Pons (tissue), 1 donor: ENCODE measurements around the gene LRP11.
"Not testable (repeated sequence)": the region's sequence is repeated elsewhere in the genome, so short reads cannot be mapped to it uniquely, and the experiment has no call there.

ENCODE experiments used
- DNase-seq: peaks from one replicate; pipeline ENCODE4 v3.0.0-alpha.2; 2016; ENCODE audit warnings: low spot score

Gene LRP11

DNA sequence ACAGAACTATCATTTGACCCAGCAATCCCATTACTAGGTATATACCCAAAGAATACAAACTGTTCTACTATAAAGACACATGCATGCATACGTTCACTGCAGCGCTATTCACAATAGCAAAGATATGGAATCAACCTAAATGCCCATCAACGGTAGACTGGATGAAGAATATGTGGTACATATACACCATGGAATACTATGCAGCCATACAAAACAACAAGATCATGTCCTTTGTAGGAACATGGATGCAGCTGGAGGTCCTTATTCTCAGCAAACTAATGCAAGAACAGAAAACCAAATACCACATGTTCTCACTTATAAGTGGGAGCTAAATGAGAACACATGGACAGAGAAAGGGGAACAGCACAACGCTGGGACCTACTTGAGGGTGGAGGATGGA, 15.8 kb downstream of the LRP11 start:
- not testable (repeated sequence) for DNase-seq

DNA sequence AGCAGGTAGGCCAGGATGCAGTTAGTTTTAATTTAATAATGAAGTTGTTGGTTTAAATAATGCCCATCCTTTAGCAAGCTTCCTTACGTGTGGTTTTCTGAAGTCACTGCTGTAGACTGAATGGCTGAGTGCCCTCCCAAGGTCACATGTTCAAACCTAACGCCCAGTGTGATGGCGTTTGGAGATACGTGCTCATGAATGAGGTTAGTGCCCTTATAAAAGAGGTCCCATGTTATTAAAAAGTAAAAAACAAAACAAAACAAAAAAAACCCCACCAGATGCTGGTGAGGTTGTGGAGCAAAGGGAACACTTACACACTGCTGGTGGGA, 16.3 kb downstream of the LRP11 start:
- no peak for DNase-seq

DNA sequence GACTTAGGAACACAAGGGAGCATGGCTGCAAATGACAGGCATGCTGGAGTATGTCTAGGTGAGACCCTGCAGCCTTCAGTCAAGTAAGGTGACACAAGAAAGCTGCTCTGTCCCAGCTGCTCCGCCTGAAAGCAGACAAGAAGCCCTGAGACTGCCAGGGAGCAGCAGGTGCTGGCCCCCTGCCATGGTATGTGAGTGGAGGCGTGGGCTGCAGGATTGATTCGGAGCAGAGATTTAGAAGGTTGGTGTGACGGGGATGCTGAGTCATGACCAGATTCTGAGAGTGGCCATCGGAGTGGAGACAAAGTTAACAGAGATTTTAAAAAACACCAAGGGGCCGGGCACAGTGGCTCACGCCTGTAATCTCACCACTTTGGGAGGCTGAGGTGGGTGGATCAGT, 17.8 kb downstream of the LRP11 start:
- no peak for DNase-seq

DNA sequence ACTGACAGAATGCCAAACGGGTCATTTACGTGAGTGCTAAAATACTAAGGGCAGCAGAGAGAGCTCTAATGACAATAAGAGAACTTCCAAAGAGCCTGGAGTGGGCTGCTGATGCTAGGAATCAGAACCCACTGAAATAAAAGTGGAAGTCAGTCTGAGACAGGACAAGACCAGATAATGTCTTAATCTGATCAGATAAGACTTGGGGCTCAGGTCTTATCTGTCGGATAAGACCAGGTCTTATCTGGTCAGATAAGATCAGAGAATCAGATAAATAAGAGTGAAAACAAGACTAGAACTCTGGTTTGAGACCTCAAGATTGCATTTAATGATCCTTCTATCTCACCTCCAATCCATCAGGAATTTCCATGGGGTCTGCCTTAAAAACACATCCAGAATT, 18.6 kb downstream of the LRP11 start:
- no peak for DNase-seq

DNA sequence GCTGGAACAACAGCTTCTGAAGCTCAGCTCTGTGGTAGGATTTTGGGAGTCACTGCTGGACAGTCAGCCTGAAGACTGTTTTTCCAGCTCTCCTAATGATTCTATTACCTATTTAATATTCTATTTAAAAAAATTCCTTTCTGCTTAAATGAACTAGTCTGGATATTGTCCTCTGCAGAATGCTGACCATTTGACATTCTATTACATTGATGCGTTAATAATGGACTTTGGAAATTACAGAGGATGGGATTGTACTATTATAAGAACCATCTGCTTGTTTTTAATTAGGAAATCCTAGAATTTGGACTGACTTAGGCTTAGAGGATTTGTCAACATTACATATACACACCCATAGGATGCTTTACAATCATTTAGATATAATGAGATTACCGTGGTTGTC, 19.7 kb downstream of the LRP11 start:
- no peak for DNase-seq

DNA sequence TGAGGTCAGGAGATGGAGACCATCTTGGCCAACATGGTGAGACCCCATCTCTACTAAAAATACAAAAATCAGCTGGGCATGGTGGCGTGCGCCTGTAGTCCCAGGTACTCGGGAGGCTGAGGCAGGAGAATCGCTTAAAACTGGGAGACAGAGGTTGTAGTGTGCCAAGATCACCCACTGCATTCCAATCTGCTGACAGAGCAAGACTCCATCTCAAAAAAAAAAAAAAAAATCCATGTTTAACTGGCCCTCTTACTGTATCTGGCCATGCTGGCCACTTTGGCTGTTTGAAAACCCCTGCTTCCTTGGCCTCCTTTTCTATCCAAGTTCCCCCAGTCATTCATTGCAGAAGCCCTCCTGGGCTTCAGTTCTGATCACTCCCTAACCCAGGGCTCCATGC, 20.1 kb downstream of the LRP11 start:
- not testable (repeated sequence) for DNase-seq

DNA sequence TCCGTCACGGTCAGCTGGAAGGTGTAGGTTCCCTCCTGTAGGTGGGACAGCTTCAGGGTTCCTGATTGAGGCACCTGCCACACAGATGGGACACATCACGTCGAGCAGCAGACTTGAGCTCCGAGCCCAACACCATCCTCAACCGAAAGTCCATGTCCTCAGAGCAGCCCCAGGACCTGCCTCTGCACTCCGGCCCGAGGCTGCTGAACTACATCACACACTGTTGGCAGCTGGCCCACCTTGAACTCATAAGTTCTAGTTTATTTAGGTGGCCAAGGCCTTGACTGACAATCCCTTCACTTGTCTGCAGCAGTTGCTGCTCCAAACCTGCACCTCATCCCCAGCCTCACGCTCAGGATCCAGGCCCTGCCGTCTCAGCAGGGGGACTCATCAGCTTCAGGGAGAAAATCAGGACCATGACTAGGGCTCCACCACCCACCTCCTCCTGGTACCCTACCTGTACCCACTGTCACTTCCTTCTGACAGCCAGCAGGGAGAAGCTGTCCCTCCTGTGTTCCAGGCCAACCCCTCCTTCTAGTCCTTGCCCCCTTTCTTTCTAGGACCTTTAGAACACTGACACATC, 21.0 kb downstream of the LRP11 start:
- DNase-seq = no peak

DNA sequence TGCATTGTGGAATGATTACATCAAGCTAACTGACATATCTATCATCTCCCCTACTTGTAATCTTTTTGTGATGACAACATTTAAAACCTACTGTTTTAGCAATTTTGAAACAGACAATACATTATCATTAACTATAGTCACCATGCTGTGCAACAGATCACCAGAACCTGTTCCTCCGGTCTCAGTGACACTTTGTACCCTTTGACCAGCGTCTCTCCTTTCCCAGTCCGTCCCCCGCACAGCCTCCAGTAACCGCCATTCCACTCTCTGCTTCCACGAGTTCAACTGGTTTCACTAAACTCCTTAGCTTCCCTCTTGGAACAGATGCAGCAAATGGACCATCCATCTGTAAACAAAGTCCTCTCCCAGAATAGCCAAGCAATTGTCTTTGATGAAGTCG, 21.8 kb downstream of the LRP11 start:
- no peak for DNase-seq

DNA sequence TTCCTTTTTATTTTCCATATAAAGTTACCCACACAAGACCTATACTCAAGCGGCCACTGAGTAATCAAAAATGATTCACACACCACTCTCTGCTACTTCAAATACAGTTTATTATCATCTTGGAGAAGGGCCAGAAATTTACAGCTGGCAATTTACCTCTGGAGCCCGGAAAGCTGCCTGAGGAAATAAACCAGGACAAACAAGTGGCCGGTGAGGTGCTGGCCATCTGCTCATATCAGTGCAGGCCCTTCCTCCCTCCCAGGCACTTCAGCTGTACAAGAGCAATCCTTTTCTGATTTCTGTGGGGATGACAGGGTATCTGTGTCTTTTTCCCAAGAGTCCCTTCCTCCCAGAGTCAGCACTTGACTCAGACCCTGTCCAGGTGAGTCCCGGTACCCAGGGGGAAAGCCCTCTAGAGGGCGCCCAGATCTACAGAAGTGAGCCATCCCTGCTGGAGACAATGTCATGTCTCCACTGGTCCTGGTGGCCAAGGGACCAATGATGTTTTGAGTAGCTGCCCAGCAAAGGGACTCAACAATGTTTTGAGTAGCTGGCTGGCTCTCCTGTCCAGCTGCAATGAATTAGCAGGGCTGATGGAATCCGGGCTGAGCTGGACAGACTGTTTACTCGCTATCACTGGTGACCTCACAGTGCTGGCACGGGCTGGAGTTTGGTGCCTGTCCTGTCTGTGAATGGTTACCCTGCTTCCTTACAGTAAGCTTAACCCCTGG, 23.6 kb downstream of the LRP11 start:
- DNase-seq = peak; percentile 63

DNA sequence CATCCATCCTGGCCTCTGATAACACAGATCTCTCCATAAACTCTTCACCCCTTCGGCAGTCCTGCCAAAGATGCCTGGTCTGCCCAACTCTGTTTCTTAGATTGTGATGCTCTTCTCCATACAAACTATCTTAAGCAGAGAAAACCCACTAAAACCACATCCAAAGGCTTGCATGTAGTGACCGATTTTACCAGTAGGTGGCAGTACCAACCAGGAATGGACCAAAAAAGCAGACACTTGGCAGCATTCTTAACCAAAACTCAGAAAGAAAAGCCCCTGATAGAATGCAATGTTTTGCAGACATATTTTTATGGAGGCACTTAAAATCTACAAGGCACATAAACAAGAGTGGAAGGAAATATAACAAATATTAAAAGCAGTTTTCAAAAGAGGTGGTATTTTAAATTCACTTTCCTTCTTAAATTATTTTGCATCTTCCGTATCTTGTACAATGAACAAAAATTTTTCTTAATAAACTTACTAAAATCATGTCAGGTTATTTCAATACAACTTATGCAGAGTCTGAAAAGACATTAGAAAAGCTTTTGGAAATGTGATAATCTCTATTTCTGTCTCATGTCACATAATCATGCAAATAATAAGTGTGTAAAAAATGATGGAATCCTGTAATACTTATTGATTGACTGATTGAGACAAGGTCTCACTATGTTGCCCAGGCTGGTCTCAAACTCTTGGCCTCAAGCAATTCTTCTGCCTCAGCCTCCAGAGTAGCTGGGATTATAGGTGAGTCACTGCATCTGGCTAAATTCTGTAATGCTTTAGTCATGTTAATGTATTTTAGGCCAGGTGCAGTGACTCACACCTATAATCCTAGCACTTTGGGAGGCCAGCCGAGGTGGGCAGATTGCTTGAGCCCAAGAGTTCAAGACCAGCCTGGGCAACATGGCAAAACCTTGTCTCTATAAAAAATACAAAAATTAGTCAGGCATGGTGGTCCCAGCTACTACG, 29.4 kb downstream of the LRP11 start:
- peak; percentile 82 for DNase-seq

DNA sequence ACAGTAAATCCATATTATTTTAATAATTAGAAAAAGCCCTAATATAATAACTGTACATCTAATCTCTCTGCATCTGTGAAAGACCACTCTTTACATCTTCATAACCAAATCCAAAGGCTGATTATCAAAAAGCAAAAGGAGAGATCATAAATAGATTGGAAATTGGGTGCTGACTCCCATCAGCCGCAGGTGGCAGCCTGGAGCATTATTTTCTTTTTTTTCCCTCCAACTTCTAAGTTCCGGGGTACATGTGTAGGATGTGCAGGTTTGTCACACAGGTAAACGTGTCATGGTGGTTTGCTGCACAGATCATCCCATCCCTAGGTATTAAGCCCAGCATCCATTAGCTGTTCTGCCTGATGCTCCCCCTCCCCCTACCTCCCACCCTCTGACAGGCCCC, 30.5 kb downstream of the LRP11 start:
- no peak for DNase-seq

DNA sequence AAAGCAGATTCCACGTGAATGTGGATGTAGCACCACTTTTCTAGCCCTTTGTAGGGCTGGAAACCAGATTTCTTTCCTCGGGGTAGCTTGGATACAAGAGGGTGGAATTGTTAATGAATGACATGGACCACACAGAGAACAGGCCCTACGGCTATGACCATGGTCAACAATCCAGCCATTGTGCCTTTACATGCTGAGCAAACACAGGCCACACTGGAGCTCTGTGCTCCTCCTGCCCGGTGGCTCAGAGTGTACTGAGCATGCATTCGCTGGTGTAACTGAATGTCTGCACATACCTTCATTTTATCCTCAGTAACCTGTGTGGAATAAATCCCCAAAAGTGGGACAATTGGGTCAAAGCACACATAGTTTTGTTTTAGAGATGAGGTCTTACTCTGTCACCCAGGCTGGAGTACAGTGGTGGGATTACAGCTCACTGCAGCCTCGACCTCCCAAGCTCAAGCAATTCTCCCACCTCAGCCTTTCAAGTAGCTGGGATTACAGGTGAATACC, 32.8 kb downstream of the LRP11 start:
- peak; percentile 94 for DNase-seq

DNA sequence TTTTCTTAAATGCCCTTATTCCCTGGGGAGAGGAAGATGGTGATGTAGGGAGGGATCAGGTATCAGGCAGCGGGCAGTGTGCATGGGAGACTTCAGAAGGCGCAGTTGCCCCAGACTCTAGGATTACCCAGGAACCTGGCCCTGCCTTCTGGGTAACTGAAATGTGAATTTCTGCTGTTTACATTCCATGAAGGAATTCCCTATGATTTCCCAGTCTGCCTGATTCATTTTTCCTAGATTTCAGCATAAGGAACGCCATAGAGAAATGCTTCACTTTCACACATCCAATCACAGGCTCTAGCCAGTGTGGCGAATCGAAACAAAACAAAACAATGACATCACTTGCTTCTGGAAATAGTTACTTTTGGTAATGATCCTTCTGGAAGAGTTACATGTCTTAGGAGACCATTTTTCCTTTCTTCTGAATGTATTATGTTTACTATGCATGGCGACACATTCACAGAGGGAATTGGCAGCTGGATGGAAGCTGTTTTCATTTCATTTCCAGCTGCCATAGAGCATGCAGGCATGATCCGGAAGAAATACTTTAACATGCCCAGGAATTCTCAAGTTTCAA, 33.3 kb downstream of the LRP11 start:
- DNase-seq = peak; percentile 81

DNA sequence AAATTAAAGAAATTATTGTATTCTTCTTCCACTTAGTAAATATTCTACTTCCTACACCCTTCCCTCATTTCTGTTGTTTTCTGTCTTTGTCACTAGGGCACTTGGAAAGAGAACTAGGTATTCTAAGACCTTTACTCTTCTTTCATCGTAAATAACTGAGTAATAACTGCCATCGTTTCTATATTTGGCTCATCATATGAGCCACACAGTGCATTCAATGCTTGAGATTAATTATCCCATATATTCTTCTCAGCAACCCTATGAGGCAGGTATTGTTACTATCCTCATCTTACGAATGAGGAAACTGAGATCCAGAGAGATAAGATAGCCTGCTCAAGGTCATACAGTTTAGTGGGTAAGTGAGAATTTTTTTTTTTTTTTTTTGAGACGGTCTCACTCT, 38.9 kb downstream of the LRP11 start:
- no peak for DNase-seq

DNA sequence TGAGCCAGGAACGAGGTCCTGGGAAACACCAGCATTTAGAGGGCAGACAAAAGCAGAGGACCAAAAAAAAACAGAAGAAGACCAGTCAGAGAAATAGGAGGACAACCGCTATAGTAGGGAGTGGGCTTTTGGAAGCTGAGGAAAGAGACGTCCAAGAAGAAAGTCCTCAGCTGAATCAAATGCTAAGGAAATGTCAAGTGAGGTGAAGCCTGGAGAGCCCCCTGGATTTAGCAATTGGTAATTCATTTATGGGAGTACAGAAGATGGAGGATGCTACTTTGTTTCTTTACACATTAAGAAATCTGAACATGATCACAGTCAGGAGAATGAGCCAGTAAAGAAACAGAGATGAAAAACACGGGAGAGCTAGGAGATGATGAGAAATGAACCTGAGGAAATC, 41.1 kb downstream of the LRP11 start:
- DNase-seq = no peak

DNA sequence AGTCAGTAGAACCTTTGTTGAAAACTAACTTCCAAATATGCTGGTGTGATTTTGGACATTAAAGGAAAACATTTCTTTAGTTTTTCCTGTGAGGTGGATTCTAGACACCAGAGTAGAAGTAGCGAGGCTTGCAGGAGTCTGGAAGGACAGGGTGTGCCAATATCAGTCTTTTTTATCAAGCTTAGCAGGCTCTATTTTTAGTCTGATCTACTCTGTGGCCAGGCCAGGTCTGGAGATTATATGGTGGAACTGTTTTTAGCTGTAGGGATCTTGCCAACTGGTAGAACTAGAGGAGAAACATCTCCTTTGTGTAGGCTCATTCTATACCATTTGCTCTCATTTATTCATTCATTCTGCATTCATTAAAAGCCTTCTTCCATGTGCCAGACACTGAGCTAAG, 42.7 kb downstream of the LRP11 start:
- DNase-seq = no peak

DNA sequence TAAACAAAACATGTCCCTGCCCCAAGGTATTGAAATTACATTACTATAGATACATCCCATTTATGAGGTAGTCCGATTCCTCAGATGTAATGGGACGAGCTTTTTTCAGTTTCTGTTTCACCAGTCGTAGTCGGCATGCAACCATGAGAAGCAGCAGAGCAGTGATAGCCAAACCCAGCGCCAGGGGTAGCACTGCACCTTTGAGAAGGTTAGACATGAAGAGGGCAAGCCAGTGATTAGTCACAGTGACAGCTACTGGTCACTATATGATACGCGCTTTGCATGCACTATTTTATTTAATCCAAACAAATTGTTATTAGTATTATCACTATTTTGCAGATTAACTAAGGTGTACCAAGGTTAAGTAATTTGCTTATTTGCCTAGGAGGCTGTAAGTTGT, 43.7 kb downstream of the LRP11 start:
- no peak for DNase-seq

DNA sequence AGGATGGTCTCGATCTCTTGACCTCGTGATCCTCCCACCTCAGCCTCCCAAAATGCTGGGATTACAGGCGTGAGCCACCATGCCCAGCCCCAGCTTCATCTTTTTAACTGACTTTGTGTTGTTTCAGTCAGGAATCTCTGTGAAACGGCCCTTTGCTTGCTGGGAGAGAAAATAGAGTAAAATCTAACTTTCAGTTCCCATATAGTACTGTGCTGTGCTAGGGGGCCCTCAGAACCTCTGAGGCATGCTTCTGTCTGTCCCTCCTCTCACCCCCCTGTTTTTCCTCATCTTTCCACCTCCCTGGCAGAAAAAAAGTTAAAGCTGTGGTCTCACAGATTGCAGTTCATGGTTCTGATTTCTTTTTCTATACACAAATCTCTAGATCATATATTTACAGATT, 48.4 kb downstream of the LRP11 start:
- DNase-seq = no peak

DNA sequence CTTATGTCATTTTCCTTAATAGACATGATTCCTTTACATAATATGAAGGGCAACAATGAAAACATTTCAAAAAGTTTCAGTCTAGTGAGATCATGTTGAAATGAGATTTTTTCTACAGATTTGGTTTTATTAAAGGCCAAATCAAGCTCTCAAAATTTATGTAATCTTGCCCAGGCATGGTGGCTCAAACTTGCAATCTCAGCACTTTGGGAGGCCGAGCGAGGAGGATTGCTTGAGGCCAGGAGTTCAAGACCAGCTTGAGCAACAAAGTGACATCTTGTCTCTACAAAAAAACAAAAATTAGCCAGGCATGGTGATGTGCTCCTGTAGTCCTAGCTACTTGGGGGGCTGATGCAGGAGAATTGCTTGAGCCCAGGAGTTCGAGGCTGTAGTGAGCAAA, 50.8 kb downstream of the LRP11 start:
- no peak for DNase-seq

DNA sequence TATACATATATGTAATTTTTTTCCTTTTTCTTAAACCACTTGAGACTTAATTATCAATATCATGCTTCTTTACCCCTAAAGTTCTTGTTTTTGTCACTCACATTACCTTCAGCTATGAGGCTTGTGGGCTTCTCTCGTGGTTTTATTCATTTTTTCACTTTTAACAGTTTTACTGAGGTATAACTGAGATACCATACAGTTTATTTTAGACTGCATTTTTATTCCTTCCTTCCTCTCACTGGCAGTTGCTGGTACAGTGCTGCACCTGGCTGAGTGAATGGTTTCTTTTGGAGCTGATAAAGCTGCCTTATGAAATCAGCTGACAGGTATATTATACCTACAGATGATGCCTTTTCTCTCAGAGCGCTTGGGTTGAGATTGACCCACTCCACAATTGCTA, 54.4 kb downstream of the LRP11 start:
- DNase-seq = no peak

DNA sequence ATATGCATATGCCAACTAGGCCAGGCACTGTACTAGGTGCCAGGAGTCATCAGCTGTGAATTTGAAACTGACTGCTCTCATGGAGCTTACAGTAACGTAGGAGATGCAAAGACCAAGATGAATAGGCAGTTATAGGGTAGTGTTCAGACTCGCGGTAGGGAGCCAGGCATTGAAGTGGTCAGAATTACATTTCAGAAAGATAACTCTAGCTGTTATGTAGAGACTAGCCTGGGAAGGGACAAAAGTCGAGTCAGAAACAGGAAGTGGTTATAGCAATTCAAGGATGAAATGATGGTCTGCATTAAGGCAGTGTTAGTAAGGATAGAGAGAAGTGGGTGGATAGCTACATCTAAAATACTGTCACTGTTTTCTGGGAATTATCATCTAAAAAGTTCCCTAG, 58.0 kb downstream of the LRP11 start:
- DNase-seq = no peak

DNA sequence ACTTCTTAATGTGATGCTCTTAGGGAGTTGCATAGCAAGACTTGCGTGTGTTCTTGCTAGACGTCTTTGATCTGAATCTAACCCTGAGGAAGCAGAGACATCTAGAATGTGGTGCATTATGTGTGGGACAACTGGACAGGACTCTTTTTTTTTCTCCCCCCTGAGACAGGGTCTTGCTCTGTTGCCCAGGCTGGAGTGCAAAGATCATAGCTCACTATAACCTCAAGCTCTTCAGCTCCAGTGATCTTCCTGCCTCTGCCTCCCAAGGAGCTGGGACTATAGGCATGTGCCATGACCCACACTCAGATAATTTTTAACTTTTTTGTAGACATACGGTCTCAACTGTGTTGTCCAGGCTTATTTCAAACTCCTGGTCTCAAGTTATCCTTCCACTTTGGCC, 80.6 kb downstream of the LRP11 start:
- no peak for DNase-seq

DNA sequence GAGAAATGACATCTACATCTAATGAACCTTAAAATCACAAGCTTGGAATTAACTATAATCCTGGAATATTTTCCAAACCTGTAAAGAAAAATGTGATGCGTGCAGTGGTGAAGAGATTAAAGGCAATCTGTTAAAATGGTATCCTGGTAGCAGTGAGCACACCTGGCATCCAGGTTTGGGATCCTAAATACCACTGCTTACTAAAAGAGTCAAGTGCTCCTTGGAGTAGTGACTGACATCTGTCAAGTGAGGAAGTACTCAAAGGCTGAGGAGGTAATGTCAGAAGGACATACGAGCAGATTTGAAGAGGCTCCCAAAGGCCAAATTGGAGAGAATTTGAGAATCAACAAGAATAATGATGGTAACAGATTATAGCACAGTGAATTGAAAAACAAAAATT, 81.8 kb downstream of the LRP11 start:
- DNase-seq = no peak
